IPS-18c (cell line): ENCODE measurements around the gene KRT82.
"Not testable (repeated sequence)": the region's sequence is repeated elsewhere in the genome, so short reads cannot be mapped to it uniquely, and the experiment has no call there.

Experiments used
- H3K4me3 ChIP-seq: 2 replicates; pipeline ENCODE4 v1.7.0; 2013; ENCODE audit warnings: low read depth, mild to moderate bottlenecking, low read length, moderate library complexity; ENCODE audit not compliant: insufficient read depth
- H3K9me3 ChIP-seq: one replicate; pipeline ENCODE4 v1.6.1; 2013; ENCODE audit warnings: mild to moderate bottlenecking, low read length, moderate library complexity; ENCODE audit not compliant: control insufficient read depth, insufficient read depth

Gene KRT82

DNA sequence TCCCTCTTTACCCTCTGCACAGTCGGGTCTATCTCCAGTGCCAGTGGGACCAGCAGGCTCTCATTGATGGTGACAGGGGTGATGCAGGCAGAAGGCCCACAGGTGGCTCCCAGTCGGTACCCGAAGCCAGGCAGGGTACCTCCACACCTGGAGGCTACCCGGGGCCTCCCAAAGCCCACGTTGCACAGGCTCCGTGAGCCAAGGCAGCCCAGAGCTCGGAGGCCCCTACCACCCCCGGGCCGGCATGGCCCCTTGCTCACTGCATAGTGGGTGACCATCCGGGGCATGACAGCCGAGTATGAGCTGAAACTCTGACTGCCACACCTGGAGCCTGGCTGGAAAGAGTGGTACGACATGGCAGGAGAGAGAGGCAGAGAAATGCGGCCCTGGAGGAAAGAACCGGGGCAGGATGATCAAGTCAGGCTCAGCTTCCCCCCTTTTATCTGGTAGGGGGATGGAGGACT is at the start of gene KRT82:
Gene KRT82 (minus strand): TSS at position 414 of the 464 bp plus-strand sequence. CDS start 58 bp downstream, at position 356.
- Histone ChIP-seq H3K9me3 (peaks cover 3% of the 10 kb centered on the region), H3K4me3 (no peak within 1 kb of the TSS)

DNA sequence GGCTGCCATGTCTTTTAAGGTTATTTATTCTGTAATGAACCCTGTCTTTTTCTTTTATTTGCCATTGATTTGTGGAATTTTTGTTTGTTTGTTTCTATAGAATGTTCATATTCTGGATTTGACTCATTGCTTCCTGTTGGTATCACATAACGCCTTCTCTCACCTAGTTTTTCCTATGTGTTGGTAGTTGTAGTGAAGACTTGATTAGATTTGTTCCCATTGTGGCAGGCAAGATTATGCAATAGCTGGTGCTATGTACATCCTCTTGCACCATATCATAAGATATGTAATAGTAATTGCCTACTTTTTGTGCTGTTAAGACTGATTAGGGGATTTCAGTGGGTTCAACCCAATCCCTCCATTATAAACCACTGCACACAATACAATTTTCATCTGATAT is 49.7 kb upstream of the KRT82 start:
- Histone ChIP-seq H3K4me3 (no peak overlapping the region), H3K9me3 (peaks cover 2% of the 10 kb centered on the region)

DNA sequence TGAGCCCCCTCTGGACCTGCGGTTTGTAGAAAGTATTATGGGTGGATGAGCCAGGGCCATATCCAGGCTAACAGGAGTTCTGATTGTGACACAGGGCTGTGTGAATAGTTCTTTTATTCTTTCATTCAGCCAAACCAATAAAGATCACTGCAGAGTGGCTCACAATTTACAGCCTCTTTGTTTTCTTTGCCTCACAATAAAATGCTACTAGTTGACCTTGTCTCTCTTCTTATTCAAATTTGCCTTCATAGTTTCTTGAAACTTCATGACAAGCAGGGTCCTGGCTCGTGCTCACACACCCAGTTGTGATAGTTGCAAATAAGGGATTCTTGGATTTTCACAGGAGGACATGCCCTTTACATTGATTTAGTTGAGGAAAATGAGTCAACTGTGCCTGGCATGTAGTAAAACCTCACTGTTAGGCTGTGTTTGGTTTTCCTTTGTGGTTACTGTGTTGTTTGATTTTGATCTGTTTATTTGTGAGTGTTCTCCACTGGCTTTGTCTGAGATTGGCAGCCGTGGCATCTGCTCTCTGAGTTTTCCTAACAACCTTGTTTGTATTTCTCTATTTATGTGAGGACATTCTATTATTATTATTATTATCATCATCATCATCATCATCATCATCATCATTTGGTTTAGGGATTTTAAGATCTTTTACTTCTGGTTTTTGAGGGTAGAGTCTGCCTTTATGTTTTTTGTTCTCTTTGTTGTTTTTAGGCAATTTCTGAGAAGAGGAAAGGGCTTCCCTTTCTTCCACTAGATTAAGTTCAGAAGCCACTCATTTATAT is 48.5 kb upstream of the KRT82 start:
- Histone ChIP-seq H3K4me3 (no peak overlapping the region), H3K9me3 (no peaks in the 10 kb centered on the region)

DNA sequence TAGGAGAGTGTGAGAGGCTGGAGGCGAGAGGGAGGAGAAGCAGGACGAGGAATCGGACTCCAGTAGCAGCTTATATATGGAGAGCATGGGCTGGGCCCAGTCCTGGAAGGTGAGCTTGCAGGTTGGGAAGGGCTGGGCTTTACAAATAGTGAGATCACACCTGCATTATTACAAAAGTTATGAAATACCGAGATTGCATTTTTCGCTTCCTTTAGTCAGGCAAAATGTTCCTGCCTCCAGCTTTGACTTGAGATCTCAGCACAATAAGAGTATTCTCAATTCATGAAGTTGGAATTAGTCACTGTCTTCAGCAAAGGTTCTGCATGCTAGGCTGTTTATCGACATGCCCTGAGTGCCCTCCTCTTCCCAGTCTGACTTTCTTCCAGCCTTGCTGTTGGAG is 46.0 kb upstream of the KRT82 start, which contains the start of gene KRT6B:
Gene KRT6B (minus strand): TSS at position 46 of the 400 bp plus-strand sequence. CDS start 68 bp downstream, outside the sequence.
- Histone ChIP-seq H3K4me3 (no peak within 1 kb of the TSS), H3K9me3 (peaks cover 2% of the 10 kb centered on the region)

DNA sequence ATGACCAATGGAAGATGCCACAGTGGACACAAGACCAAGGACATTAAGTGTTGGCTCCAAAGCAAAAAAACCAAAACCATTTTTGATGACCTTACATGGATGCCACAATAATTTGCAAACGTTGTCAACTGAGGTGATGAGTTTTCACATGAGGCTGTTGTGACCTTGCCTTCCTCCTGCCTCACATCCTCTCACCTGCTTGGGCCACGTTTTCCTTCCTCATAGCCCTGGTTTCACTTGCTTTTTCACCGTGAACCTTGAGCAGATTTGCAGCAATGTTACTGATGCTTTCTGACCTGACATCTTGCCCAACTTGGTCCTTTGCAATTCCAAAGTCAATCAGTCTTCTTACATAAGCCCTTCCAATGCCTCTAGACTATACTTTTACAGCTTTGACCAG is 42.1 kb upstream of the KRT82 start:
- H3K9me3 ChIP-seq: peaks cover 2% of the 10 kb centered on the region
- no peak overlapping the region for H3K4me3 ChIP-seq

DNA sequence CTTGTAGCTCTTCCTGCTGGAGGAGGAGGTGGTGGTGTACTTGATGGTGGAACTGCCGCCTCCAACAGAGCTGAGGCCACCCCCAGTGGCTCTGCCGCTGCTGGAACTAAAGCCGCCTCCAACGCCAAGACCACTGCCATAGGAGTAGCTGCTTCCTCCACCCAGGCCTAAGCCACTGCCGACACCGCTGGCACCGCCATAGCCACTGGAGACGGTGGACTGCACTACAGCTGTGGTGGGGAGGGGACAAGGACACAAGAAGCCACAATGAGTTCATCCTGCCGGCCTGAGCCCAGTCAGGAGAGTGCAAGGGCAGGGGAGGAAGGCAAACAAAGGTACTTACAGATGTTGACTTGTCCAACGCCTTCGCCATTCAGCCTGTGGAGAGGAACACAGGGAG is 41.1 kb upstream of the KRT82 start:
- not testable (repeated sequence) for H3K4me3 ChIP-seq, H3K9me3 ChIP-seq

DNA sequence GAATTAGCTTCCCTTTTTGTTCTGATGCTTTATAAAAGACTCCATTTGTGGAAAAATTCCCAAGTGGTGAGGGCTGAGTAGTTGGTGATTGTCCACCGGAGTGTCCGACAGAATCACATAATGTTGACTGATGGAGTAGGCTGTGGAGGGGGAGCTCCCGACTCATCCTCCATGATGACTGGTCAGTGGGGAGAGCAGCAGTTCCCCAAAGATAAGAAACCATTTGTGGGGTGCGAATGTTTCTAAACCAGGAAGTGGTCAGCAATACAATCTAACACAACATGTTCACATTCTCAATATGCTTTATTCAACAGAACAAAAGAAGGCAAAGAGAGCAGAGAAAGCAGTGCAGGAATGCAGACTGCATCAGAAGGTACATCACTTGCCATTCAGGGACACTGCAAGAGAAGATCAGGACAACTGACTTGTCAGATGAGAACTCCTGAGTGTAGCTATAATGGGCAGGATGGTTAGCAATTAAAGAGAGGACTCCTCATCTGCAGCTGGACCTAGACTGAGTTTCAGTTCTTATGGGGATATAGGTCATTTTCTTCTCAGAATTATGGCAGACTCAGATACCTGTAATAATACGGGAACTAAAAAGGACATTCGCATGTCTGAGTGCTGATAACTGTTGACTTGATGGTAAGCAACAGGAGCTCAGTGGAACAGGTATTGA is 40.4 kb upstream of the KRT82 start:
- no peak overlapping the region for H3K4me3 ChIP-seq
- peaks cover 2% of the 10 kb centered on the region for H3K9me3 ChIP-seq

DNA sequence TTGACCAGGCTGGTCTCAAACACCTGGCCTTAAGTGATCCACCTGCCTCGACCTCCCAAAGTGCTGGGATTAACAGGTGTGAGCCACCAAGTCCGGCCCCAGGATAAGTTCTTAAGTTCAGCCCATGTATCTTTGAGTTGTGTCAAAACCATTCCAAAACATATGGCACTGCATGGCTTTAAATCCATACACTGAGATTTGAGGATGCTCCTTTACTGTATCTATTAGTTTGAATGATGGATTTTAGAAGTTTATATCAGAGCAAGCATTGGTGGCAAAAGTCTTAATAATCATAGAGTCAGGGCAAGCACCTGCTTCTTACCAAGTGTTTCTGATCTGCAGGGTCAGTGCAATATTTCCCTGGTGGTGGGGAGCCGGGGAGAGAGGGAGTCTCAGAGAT is 39.7 kb upstream of the KRT82 start:
- Histone ChIP-seq H3K9me3 (peaks cover 2% of the 10 kb centered on the region), H3K4me3 (no peak overlapping the region)

DNA sequence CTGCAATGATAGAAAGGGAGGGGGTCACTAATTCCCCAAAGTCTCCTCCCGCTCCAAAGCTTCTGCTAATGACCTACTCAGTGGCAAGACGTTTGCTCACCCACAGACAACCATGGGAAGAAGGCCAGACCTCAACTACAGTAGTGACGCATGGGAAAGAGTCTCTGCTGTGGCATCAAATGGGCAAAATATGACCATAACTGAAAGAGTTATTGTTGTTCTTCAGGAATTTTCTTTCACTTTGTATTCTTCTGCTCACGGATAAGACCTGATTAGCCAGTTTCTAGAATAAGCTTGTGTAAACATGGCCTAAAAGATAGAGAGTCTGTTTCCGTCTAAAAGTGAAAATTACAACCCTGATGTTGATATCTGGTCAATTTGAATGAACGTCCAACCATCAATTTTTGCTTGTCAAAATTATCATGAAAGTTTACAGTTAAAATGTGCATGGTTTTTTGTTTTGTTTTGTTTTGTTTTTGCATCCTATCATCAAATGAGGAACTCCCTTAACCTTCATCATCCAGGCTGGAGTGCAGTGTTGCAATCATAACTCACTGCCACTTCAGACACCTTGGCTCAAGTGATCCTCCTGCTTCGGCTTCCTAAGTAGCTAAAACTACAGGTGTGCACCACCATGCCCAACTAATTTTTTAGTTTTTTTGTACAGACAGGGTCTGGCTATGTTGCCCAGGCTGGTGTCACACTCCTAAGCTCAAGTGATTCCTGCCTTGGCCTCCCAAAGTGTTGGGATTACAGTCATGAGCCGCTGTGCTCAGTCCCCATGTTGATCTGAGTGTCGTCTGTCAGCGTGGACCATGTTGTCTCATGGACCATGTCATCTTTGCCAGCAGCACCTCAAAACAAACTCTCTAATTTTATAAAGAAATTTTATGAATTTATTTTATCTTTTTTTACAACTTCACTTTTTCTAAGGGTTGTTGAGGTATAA is 38.8 kb upstream of the KRT82 start:
- H3K9me3 ChIP-seq: peaks cover 2% of the 10 kb centered on the region

DNA sequence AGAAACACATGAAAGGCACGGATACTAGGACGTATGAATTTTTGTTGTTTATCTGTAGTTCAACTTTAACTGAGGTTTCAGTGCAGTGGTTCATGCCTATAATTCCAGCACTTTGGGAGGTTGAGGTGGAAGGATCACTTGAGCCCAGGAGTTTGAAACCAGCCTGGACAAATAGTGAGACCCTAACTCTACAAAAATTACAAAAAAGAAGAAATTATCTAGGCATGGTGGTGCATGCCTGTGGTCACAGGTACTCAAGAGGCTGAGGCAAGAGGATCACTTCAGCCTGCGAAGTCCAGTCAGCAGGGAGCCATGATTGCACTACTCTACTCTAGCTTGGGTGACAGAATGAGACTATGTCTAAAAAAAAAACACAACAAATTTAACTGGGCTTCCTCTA is 37.8 kb upstream of the KRT82 start:
- no peak overlapping the region for H3K4me3 ChIP-seq
- peaks cover 2% of the 10 kb centered on the region for H3K9me3 ChIP-seq

More for the DNA sequence above, 38.8 kb upstream of the KRT82 start:
- H3K4me3 ChIP-seq: no peak overlapping the region

DNA sequence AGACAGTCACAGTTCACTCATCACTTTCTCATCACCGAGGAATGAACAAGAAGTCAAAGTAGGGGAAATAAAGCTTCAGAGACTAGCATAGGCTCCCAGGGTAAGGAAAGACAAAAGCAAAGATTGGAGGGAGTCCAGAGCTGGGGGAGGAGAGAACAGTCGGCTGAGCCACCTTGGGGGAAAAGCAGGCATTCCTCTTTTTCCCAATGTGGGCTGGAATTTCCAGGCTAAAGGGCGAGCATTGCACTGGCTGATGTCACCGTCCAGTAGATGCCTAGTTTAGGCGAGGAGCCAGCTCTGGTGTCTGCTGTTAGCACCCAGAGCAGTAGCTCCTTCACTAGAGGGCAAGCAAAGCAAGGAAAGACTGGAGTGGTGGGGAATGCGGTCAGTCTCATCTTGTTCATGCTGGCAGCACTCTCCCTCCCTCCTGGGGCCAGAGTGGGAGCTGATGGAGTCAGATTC is 36.5 kb upstream of the KRT82 start:
- Histone ChIP-seq H3K4me3 (no peak overlapping the region), H3K9me3 (no peaks in the 10 kb centered on the region)

DNA sequence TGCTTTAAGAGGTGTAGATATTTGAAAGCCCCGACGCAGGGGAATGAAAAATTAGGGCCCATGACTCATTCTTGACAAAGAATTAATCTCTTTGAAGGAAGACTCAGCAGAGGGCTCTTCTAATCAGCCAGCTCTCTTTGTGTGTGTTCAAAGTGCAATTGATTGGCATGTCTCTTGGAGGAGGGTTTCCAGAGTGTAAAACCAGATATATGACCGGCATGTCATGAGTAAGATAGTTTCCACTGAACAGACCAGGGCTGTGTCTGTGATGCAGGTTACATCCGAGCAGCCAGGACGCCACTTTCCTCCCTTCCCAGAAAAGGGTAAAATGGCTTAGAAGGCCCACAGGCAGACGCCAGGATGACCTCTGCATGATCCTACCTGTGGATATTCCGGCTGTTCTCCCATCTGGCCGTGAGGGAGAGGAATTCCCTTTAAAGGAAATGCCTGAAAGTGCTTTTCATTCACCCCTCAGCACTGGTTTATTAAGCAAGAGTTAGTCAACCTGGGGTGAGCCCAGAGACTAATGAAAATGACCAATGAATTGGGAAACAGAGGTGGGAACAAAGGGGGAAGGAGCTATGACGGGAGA is 35.3 kb upstream of the KRT82 start:
- H3K9me3 ChIP-seq: no peaks in the 10 kb centered on the region
- no peak overlapping the region for H3K4me3 ChIP-seq

DNA sequence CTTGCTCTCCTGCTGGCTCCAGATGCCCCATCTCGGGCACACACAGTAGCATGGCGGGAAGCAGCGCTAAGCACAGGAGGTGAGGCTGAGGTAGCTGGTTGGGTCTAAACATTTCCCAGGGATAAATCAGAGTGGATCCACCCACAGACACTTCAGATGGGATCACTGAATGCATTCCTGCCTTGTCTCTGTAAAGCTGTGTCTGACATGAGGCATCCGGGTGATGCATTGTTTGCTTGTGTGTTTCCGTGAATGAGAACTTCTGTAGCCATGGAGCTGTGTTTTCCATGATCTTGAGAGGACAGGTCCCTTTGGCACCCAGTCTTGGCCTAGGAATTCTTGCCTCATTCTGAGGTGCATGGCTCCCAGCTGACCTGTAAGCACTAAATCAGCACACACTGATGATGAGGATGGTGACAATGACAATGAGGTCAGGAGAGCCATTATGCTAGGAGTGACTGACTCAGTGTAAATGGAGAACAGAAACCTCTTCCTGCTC is 34.7 kb upstream of the KRT82 start:
- Histone ChIP-seq H3K9me3 (no peaks in the 10 kb centered on the region), H3K4me3 (no peak overlapping the region)

DNA sequence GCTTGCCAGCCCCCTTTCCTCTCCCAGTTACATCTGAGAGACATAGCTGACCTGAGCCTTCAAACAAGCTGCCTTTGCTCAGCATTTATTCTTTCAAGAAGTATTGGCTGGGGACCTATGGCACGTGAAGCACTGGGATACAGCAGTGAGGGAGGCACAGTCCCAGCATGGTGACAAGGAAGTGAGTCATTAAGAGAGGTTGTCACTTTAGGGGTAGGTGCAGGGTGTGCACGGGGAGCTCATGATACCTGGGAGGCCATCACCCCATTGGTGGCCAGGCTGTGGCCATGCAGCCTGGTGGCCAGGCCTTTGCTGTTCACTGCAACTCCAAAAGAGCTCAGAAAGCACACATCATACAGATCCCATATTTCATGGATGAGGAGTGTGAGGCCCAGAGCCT is 33.7 kb upstream of the KRT82 start:
- H3K4me3 ChIP-seq: no peak overlapping the region
- no peaks in the 10 kb centered on the region for H3K9me3 ChIP-seq

DNA sequence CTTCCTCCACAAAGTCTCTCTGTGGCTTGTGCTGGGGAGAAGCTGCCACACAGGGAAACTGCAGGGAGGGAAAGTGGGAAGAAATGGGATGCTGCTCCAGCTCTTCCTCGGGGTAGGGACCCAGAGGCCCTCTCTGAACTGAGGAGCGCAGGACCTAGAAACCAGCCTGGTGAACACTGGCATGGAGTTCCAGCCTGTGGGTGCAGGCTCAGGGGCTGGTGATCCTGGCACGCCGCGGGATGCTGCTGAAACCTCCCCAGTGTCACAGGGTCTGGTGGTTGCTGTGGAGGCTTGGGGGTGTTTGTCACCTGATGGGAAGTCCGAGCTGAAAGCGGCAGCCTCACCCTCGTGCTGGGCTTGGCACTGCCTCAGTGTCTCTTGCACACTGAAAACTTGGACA is 33.3 kb upstream of the KRT82 start:
- H3K4me3 ChIP-seq: no peak overlapping the region

DNA sequence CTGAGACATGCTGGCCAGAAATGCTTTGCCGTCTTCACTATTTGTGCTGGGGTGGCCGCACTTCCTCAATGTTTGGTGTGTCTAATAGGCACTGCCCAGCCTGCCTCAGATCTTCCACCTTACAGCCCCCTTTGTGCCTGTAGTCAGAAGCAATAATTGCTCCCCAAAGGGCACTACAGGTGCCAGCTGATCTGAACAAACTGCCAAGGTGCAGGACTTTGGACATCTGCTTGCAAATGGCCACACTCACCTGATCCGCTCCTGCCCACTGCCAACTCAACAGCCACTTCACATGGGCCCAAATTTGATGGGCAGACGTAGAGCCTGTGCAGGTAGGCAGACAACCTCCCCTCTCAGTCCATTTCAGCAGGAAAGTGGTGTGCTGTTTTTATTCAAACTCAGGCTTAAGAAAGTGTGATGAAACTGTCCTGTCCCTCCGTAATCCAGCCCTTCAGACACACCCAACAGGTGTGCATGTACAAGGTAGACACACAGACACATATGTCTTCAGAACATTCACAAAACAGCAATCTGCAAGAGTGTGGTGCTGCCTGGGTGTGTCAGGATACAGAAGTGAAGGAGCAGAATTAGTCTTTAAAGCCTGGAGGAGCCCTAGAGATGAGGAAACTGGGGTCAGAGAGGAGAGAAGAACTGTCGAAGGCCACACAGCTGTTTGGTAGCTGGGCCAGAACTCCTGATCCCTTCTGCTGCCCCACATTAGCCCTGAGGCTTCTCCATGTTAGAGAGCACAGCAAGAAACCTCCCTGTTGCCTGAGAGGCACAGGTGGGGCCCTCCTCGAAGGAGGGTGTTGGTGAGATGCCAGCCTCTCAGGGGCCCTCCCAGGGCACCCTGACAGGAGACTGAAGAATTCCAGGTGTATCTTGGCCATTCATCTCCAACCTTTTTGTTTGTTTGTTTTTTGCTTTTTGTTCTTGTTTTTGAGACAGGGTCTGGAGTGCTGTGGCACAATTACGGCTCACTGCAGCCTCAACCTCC is 32.5 kb upstream of the KRT82 start:
- H3K9me3 ChIP-seq: no peaks in the 10 kb centered on the region
- H3K4me3 ChIP-seq: no peak overlapping the region

More for the DNA sequence above, 33.3 kb upstream of the KRT82 start:
- H3K9me3 ChIP-seq: no peaks in the 10 kb centered on the region
